Naive thymus-derived CD4-positive, alpha-beta T cell (primary cell): ENCODE results near the gene STYXL2. TPM values are rescaled to one million over a fixed set of nuclear protein-coding genes. Genes with fewer than 3 reads are reported as not detected.
A peak's percentile ranks its signal among the peaks of the same experiment; 100 is the strongest.

ENCODE experiments used
- ATAC-seq: fragments of 150-1000 bp; cut with Tn5 transposase; 2 replicates; pipeline ENCODE4 v1.10.0; 2021; ENCODE audit warnings: mild to moderate bottlenecking, moderate library complexity
- CTCF ChIA-PET: fragments of 350-600 bp; sonication (Branson Sonifier 250); formaldehyde crosslinking; loops from one replicate; lab custom pipeline; 2021; ENCODE audit warnings: antibody characterized with exemption; lab: Charles Lee
- POLR2A ChIA-PET: fragments of 350-600 bp; sonication (Branson Sonifier 250); formaldehyde crosslinking; loops from one replicate; lab custom pipeline; 2021; ENCODE audit warnings: antibody characterized with exemption, inconsistent platforms; lab: Charles Lee
- DNase-seq, 9 donors: peaks; one replicate each; pipeline versions ENCODE4 v3.0.0 to v3.0.0-alpha.2; 2020 to 2022; ENCODE audit warnings: mixed read lengths in 1 of 9
- H3K27ac ChIP-seq: one replicate; pipeline ENCODE4 v1.7.0; 2013; ENCODE audit warnings: mild to moderate bottlenecking, low read depth, low read length, moderate library complexity
- H3K27me3 ChIP-seq, 2 donors: one replicate each; pipeline ENCODE4 v1.7.0; 2013; ENCODE audit warnings: low read length in 2 of 2, mild to moderate bottlenecking in 2 of 2, moderate library complexity in 2 of 2; ENCODE audit not compliant: control insufficient read depth in 2 of 2, insufficient read depth in 2 of 2
- H3K36me3 ChIP-seq, 3 experiments: 1 replicate in 2 of 3; 2 replicates in 1 of 3; pipeline ENCODE4 v1.7.0; 2013; ENCODE audit warnings: low read length in 3 of 3, mild to moderate bottlenecking in 3 of 3, moderate library complexity in 1 of 3; ENCODE audit not compliant: insufficient read depth in 3 of 3, control insufficient read depth in 2 of 3
- H3K4me1 ChIP-seq, 2 donors: one replicate each; pipeline ENCODE4 v1.7.0; 2013; ENCODE audit warnings: low read length in 2 of 2, mild to moderate bottlenecking in 2 of 2, moderate library complexity in 1 of 2; ENCODE audit not compliant: control insufficient read depth in 2 of 2, insufficient read depth in 2 of 2
- H3K4me3 ChIP-seq: 2 replicates; pipeline ENCODE4 v1.7.0; 2013; ENCODE audit warnings: mild to moderate bottlenecking, low read length
- H3K9me3 ChIP-seq, 3 experiments: 1 replicate in 2 of 3; 2 replicates in 1 of 3; pipeline ENCODE4 v1.7.0; 2013; ENCODE audit warnings: low read length in 3 of 3; ENCODE audit not compliant: control insufficient read depth in 2 of 3
- H3K27ac Mint-ChIP-seq, 9 donors: one replicate each; pipeline ENCODE4 v1.8.0; 2020 to 2022; ENCODE audit warnings: mixed read lengths in 9 of 9, mild to moderate bottlenecking in 8 of 9, moderate library complexity in 5 of 9, inconsistent platforms in 2 of 9
- H3K27me3 Mint-ChIP-seq, 5 donors: one replicate each; pipeline ENCODE4 v1.8.0; 2021 to 2022; ENCODE audit warnings: mixed read lengths in 5 of 5, mild to moderate bottlenecking in 1 of 5
- H3K36me3 Mint-ChIP-seq, 5 donors: one replicate each; pipeline ENCODE4 v1.8.0; 2020 to 2022; ENCODE audit warnings: mixed read lengths in 5 of 5, mild to moderate bottlenecking in 3 of 5, inconsistent platforms in 1 of 5
- H3K4me1 Mint-ChIP-seq, 7 donors: one replicate each; pipeline ENCODE4 v1.8.0; 2020 to 2022; ENCODE audit warnings: mixed read lengths in 7 of 7, mild to moderate bottlenecking in 3 of 7, inconsistent platforms in 1 of 7
- H3K4me3 Mint-ChIP-seq, 10 donors: one replicate each; pipeline ENCODE4 v1.8.0; 2020 to 2022; ENCODE audit warnings: mild to moderate bottlenecking in 10 of 10, mixed read lengths in 10 of 10, moderate library complexity in 6 of 10, inconsistent platforms in 2 of 10
- H3K9me3 Mint-ChIP-seq, 11 donors: one replicate each; pipeline ENCODE4 v1.8.0; 2020 to 2022; ENCODE audit warnings: mixed read lengths in 11 of 11, mild to moderate bottlenecking in 4 of 11, inconsistent platforms in 1 of 11, moderate library complexity in 1 of 11
- intact Hi-C, 2 donors: fragments of 100-400 bp; cut with micrococcal nuclease; formaldehyde crosslinking; loops; one replicate each; pipeline ENCODE4 v1.15.1; 2023
- polyA plus RNA-seq, 2 donors: library from polyadenylated mRNA; unstranded; fragments of 300-500 nt; fragmentation: Illumina TruSeq; gene quantifications; one replicate each; pipeline ENCODE4 v1.2.3, GENCODE V29; 2021
- total RNA-seq, 6 experiments: library from RNA in 5 of 6; stranded (reverse) in 5 of 6; gene quantifications; 1 replicate in 5 of 6; 2 replicates in 1 of 6; pipeline ENCODE4 v1.2.3 and lab custom pipeline; 2021 to 2026

Gene STYXL2
- total and polyA plus RNA-seq, 7 experiments from 2014 or later = not detected

- intact Hi-C loops = loop anchor here in 1 of 2 donors (2.0 kb wide), 1 partner anchor 15 kb away; no protein-coding TSS in a partner anchor
- peaks cover 0 to 17% (median 6%) of the 10 kb centered on the region in 11 donors for H3K9me3 Mint-ChIP-seq
- H3K4me3 Mint-ChIP-seq = peak overlapping the region in 7 of 10 donors; percentile 1 to 58 (median 13)
- peak overlapping the region in 8 of 9 donors; percentile 23 to 87 (median 62) for H3K27ac Mint-ChIP-seq
- H3K36me3 Mint-ChIP-seq = peaks cover 0 to 24% (median 0%) of the 10 kb centered on the region in 5 donors
- Histone ChIP-seq H3K9me3 (peaks cover 0 to 8% (median 7%) of the 10 kb centered on the region in 3 experiments), H3K27me3 (no peaks in the 10 kb centered on the region), H3K27ac (no peak overlapping the region), H3K4me3 (no peak overlapping the region), H3K4me1 (peaks cover 5 to 29% of the 10 kb centered on the region in 2 donors), H3K36me3 (no peaks in the 10 kb centered on the region)
- POLR2A ChIA-PET = interaction anchor here (4.5 kb wide), 1 partner anchor 14 kb away, joined by 43 read pairs; the partner anchor contains the start of genes GPA33 and STYXL2
- no peak for ATAC-seq
- H3K27me3 Mint-ChIP-seq = peaks cover 0 to 5% (median 0%) of the 10 kb centered on the region in 5 donors
- H3K4me1 Mint-ChIP-seq = peaks cover 40 to 60% (median 56%) of the 10 kb centered on the region in 7 donors
- no peak for DNase-seq
- CTCF ChIA-PET = interaction anchor here (1.5 to 2.3 kb wide), 2 partner anchors 7 to 46 kb away, joined by 6 to 7 read pairs; no protein-coding TSS in a partner anchor
These were observed 11.6 kb downstream of the STYXL2 start for GRCh38 chr1:167105271-167106118.

- Mint-ChIP-seq H3K36me3 (peaks cover 0 to 27% (median 4%) of the 10 kb centered on the region in 5 donors), H3K4me3 (no peak overlapping the region), H3K9me3 (peaks cover 3 to 23% (median 7%) of the 10 kb centered on the region in 11 donors), H3K4me1 (peaks cover 46 to 66% (median 62%) of the 10 kb centered on the region in 7 donors), H3K27me3 (peaks cover 0 to 2% (median 0%) of the 10 kb centered on the region in 5 donors), H3K27ac (peak overlapping the region in 2 of 9 donors; percentile 57 to 62)
- DNase-seq = no peak
- H3K27ac ChIP-seq = no peak overlapping the region
- H3K36me3 ChIP-seq = no peaks in the 10 kb centered on the region
- intact Hi-C loops = no loop called here
- peaks cover 0 to 8% (median 7%) of the 10 kb centered on the region in 3 experiments for H3K9me3 ChIP-seq
- no peak for ATAC-seq
- no peaks in the 10 kb centered on the region for H3K27me3 ChIP-seq
- CTCF ChIA-PET = interaction anchor here (1.5 to 2.3 kb wide), 2 partner anchors 8 to 47 kb away, joined by 6 to 7 read pairs; no protein-coding TSS in a partner anchor
- peaks cover 5 to 32% of the 10 kb centered on the region in 2 donors for H3K4me1 ChIP-seq
- POLR2A ChIA-PET = no interaction called here
- H3K4me3 ChIP-seq = no peak overlapping the region
These were observed 12.2 kb downstream of the STYXL2 start for GRCh38 chr1:167106119-167106461.

GRCh38 chr1:167107456-167107855, 13.6 kb downstream of the STYXL2 start:
- peaks cover 5 to 32% of the 10 kb centered on the region in 2 donors for H3K4me1 ChIP-seq
- H3K36me3 ChIP-seq = no peaks in the 10 kb centered on the region
- peaks cover 0 to 28% (median 4%) of the 10 kb centered on the region in 5 donors for H3K36me3 Mint-ChIP-seq
- H3K4me1 Mint-ChIP-seq = peaks cover 48 to 76% (median 73%) of the 10 kb centered on the region in 7 donors
- ATAC-seq (no peak), DNase-seq (no peak)
- intact Hi-C loops = no loop called here
- peaks cover 0 to 8% (median 7%) of the 10 kb centered on the region in 3 experiments for H3K9me3 ChIP-seq
- H3K9me3 Mint-ChIP-seq = peaks cover 5 to 27% (median 7%) of the 10 kb centered on the region in 11 donors
- ChIA-PET CTCF (no interaction called here), POLR2A (interaction anchor here (0.7 to 0.8 kb wide), 2 partner anchors 15 to 393 kb away, joined by 3 read pairs; no protein-coding TSS in a partner anchor)
- H3K4me3 ChIP-seq = no peak overlapping the region
- H3K27me3 Mint-ChIP-seq = peaks cover 0 to 3% (median 0%) of the 10 kb centered on the region in 5 donors
- no peaks in the 10 kb centered on the region for H3K27me3 ChIP-seq
- peak overlapping the region in 7 of 9 donors; percentile 22 to 88 (median 62) for H3K27ac Mint-ChIP-seq
- peak overlapping the region in 2 of 10 donors; percentile 4 to 12 for H3K4me3 Mint-ChIP-seq
- H3K27ac ChIP-seq = no peak overlapping the region

- H3K27ac ChIP-seq = no peak overlapping the region
- no peak for DNase-seq
- H3K4me1 ChIP-seq = peaks cover 5 to 31% of the 10 kb centered on the region in 2 donors
- no peaks in the 10 kb centered on the region for H3K36me3 ChIP-seq
- POLR2A ChIA-PET = interaction anchor here (0.8 to 3.2 kb wide), 3 partner anchors 12 to 409 kb away, joined by 3 to 29 read pairs (median 7); partner anchors contain the start of genes CD247 and GPA33
- H3K27me3 ChIP-seq = no peaks in the 10 kb centered on the region
- peaks cover 0 to 8% (median 7%) of the 10 kb centered on the region in 3 experiments for H3K9me3 ChIP-seq
- intact Hi-C loops = loop anchor here in 1 of 2 donors (2.0 kb wide), 1 partner anchor 14 kb away; the partner anchor contains the start of gene STYXL2
- CTCF ChIA-PET = interaction anchor here (0.7 to 2.6 kb wide), 7 partner anchors 11 to 199 kb away, joined by 3 to 12 read pairs (median 3); no protein-coding TSS in a partner anchor
- Mint-ChIP-seq H3K9me3 (peaks cover 5 to 27% (median 7%) of the 10 kb centered on the region in 11 donors), H3K36me3 (peaks cover 0 to 28% (median 4%) of the 10 kb centered on the region in 5 donors), H3K4me1 (peaks cover 43 to 71% (median 61%) of the 10 kb centered on the region in 7 donors), H3K27ac (peak overlapping the region in 8 of 9 donors; percentile 73 to 93 (median 88)), H3K4me3 (peak overlapping the region in 8 of 10 donors; percentile 13 to 70 (median 62)), H3K27me3 (peaks cover 0 to 6% (median 0%) of the 10 kb centered on the region in 5 donors)
- H3K4me3 ChIP-seq = no peak overlapping the region
- ATAC-seq = no peak
These were observed 15.2 kb downstream of the STYXL2 start for GRCh38 chr1:167109125-167109524.

- Mint-ChIP-seq H3K27me3 (peaks cover 0 to 15% (median 0%) of the 10 kb centered on the region in 5 donors), H3K36me3 (peaks cover 0 to 28% (median 4%) of the 10 kb centered on the region in 5 donors), H3K4me3 (peak overlapping the region in 8 of 10 donors; percentile 49 to 74 (median 64)), H3K27ac (peak overlapping the region; percentile 57 to 93 (median 88)), H3K9me3 (peaks cover 5 to 27% (median 7%) of the 10 kb centered on the region in 11 donors), H3K4me1 (peaks cover 31 to 62% (median 48%) of the 10 kb centered on the region in 7 donors)
- Histone ChIP-seq H3K27ac (no peak overlapping the region), H3K36me3 (no peaks in the 10 kb centered on the region), H3K4me3 (no peak overlapping the region), H3K4me1 (peaks cover 0 to 24% of the 10 kb centered on the region in 2 donors), H3K27me3 (no peaks in the 10 kb centered on the region), H3K9me3 (peaks cover 0 to 8% (median 7%) of the 10 kb centered on the region in 3 experiments)
- CTCF ChIA-PET = interaction anchor here (0.8 to 2.6 kb wide), 4 partner anchors 10 to 21 kb away, joined by 3 to 8 read pairs (median 4); partner anchors contain the start of gene GPA33
- ATAC-seq (peak; percentile 75), DNase-seq (peak in 7 of 9 donors; percentile 37 to 81 (median 73))
- POLR2A ChIA-PET = interaction anchor here (1.3 to 3.2 kb wide), 3 partner anchors 8 to 110 kb away, joined by 4 to 29 read pairs (median 4); partner anchors contain the start of genes GPA33 and POU2F1
- intact Hi-C loops = no loop called here
These were observed 16.7 kb downstream of the STYXL2 start for GRCh38 chr1:167110586-167110985.
